GM12874 (cell line): ENCODE results near the gene ARAP3.

Experiments
- CTCF ChIP-seq: IDR thresholded peaks from 2 replicates; pipeline ENCODE4 v1.5.1; 2011; ENCODE audit warnings: low read depth, mild to moderate bottlenecking, control low read depth, low read length, moderate library complexity; ENCODE audit not compliant: insufficient read depth

Gene ARAP3

DNA sequence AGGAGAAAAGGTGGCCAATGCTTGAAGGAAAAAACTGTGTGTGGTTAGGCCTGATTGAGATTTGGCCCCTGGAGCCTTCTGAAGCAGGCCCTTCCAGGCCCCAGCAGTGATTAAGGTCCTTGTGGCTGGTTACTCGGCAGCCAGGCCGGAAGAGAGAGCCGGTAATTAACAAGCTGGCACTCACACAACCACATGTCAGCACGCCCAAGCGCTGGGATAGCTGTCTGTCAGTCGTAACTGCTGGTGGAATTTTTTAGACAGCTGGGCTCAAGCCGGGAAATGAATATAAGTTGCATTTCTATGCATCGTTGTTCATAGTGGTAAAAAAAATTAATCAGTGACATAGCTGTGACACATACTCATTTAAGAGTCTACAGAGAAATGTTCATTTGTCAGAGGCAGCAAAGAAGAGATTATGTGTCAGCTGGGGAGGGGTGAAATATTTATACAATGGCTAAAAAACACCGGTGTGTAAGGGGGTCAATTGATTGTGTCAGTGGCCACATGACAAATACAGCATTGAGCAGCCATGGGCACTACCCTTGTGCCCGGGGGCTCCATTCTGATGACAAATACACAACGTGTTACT lies 13.7 kb upstream of the ARAP3 start:
- no peak for TF ChIP-seq CTCF

- no peak for TF ChIP-seq CTCF
Measured at GRCh38 chr5:141694479-141694878, 12.4 kb upstream of the ARAP3 start.

- no peak for TF ChIP-seq CTCF
Measured at GRCh38 chr5:141692919-141693725, 11.1 kb upstream of the ARAP3 start.

- TF ChIP-seq CTCF: no peak
Measured at GRCh38 chr5:141692533-141692888, 10.5 kb upstream of the ARAP3 start.

DNA sequence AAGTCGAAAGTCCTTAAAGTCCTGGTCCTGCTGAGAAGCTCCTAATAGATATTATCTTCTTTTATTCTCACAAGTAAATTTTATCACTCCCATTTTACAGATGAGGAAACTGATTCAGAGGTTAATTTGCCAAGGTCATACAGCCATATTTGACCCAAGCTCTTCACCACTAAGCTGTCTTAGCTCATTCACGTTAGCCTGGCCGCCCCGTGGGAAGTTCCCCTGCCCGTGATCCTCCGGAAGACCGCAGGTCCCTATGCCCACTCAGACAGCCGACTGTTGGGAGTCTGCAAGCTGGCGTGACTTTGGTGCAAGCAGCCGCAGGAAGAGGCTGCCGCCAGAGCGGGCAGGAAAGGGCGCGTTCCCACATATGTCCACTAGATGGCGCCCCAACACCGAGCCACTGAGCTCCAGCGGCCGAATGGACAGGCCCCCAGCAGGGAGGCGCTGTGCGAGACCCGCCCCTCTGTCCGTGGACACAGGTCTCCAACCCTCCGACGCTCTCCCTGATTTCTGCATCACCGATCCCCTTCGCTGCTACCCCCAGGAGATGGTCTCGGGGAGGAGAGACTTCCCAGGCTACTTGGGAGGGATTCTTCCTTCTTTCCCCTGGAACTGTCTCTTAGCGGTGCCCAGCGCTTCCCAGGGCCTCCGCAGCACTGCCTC lies 10.0 kb upstream of the ARAP3 start:
- TF ChIP-seq CTCF: peak; percentile 98

- TF ChIP-seq CTCF: no peak
Measured at GRCh38 chr5:141691286-141691866, 9.3 kb upstream of the ARAP3 start.
